ENCODE data around the gene ALG14.

GRCh38 chr1:95034506-95034905, 38.2 kb downstream of the ALG14 start:
- no peak for TF ChIP-seq ZFX (IDR thresholded peaks at IDR 0.05)
- TF ChIP-seq, protein P1, sequence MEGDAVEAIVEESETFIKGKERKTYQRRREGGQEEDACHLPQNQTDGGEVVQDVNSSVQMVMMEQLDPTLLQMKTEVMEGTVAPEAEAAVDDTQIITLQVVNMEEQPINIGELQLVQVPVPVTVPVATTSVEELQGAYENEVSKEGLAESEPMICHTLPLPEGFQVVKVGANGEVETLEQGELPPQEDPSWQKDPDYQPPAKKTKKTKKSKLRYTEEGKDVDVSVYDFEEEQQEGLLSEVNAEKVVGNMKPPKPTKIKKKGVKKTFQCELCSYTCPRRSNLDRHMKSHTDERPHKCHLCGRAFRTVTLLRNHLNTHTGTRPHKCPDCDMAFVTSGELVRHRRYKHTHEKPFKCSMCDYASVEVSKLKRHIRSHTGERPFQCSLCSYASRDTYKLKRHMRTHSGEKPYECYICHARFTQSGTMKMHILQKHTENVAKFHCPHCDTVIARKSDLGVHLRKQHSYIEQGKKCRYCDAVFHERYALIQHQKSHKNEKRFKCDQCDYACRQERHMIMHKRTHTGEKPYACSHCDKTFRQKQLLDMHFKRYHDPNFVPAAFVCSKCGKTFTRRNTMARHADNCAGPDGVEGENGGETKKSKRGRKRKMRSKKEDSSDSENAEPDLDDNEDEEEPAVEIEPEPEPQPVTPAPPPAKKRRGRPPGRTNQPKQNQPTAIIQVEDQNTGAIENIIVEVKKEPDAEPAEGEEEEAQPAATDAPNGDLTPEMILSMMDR (conservative IDR thresholded peaks at IDR 0.05), result no peak
